ENCODE measurements around the gene ZNF560.
"Not testable (repeated sequence)": the region's sequence is repeated elsewhere in the genome, so short reads cannot be mapped to it uniquely, and the experiment has no call there.

Gene ZNF560

DNA sequence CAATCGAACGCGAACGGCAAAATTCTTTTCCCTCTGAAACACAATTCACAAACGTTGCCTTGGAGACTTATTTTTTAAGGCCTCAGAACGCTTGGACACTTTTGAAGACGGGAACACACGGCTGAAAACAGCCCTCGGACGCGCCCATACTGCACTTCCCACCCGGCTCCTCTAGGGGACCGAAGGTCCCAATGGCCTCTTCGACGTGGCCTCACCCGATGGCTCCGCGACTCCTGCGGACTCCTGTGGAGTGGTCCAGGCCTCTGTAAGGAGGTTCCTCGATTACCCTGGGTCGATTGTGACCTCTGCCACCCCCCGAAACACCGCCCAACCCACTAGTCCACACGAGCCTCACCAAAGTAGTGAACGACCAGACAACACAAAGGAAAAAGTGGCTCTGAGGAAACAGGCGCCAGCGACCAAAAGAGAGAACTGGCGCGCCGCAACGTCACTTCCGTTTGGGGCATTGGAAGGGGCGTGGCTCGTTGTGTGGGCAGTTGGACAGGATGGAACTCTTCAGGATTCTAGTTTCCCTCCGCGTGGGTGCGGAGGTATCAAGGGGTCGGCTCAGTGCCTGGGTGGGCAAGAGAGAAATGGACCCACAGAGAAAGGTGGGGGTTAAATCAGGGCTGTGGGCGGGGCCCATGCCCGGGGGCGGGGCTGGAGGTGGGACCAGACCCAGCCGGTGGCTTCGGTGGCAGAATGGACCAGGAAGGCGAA is at the start of gene ZNF560:
ZNF560 (minus strand) TSS at position 434 of the 720 bp plus-strand sequence. CDS start 23,303 bp downstream, outside the sequence.
- peak in 1 of 2 donors; percentile 20 for DNase-seq

GRCh38 chr19:9547870-9548269 is 49.5 kb upstream of the ZNF560 start:
- DNase-seq, result no peak

DNA sequence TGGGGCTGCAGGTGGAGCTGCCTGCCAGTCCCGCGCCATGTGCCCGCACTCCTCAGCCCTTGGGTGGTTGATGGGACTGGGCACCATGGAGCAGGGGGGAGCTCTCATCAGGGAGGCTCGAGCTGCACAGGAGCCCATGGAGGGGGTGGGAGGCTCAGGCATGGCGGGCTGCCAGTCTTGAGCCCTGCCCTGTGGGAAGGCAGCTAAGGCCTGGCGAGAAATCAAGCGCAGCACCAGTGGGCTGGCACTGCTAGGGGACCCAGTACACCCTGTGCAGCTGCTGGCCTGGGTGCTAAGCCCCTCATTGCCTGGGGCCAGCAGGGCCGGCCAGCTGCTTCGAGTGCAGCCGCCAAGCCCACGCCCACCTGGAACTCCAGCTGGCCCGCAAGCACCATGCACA is 42.9 kb upstream of the ZNF560 start:
- DNase-seq, result not testable (repeated sequence)

DNA sequence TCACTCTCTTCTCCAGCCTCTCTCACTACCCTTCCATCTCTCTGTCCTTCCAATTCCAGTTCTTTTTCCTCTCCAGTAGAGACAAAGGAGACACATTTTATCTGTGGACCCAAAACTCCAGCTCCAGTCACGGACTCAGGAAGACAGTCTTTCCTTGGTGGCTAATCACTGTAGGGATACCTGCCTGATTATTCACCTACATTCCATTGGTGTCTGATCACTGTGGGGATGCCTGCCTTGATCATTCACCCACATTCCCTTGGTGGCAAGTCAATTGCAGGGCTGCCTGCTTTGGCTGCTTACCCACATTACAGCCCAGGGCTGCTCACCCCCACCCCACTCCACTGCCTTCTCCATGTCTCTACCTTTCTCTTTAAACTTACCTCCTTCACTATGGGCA is 41.5 kb upstream of the ZNF560 start:
- DNase-seq, result not testable (repeated sequence)

DNA sequence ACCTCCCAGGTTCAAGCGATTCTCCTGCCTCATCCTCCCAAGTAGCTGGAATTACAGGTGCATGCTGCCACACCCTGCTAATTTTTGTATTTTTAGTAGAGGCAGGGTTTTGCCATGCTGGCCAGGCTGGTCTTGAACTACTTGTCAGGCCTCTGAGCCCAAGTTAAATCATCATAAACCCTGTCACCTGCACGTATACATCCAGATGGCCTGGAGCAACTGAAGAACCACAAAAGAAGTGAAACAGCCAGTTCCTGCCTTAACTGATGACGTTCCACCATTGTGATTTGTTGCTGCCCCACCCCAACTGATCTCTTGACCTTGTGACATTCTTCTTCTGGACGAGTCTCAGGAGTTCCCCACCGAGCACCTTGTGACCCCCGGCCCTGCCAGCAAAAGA is 40.8 kb upstream of the ZNF560 start:
- not testable (repeated sequence) for DNase-seq

DNA sequence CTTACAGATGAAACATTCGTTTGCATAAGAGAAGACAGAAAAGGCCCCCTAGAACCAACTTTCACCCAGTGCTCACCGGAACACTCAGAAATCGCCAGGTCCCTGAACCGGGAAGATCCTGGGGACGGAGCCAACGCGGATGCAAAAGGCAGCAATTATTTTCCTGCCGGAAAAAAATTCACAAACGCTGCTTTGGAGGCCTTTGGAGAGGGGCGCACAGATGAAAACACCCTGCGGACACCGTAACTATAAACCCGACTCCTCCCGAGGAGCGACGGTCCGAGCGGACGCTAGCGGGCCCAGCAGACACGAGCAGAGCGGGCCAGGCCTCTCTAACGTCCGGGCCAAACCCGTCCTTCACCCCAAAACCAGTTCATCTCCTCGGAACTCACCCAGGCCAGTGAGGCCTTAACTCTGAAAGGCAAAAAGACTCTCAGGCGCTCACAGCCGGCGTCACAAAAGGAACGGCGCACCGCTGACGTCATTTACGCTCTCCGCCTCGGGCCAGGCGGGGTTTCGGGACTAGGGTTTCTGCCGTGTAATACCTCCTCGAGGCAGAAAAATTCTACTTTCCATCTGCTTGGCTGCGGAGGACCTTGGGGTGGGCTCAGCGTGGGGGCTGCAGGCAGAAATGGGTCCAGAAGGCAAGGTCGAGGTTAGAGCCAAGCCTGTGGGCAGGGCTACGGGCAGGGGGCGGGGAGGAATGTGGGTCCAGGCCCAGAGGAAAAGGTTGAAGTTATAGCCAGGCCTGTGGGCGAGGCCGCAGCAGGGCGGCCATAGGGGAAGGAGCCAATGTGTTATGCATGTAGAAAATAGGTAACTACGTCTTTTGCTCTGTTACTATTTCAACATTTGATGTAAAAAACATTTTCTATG is 40.0 kb upstream of the ZNF560 start, which contains the start of gene ZNF426:
ZNF426 (minus strand) TSS at position 463 of the 876 bp plus-strand sequence. CDS start 2,413 bp downstream, outside the sequence.
- DNase-seq, result peak; percentile 85 to 88

DNA sequence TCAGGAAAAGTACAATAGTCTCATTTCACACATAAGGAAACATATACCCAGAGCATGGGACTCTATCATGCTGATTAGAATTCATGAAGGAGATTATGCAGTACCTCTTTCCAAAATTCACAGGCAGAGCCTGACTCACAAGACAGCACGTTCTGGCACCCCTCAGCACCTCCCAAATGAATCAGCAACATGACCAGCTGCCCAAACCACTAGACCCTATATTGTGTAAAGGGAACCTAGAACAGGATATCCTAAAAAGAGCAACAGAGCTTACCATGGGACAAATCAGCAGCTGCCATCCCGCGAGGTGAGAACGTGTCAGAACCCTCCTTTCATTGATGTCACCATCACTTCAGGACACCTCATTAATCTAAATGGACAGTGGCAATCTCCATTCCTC is 37.5 kb upstream of the ZNF560 start:
- no peak for DNase-seq

GRCh38 chr19:9531933-9532332 is 33.5 kb upstream of the ZNF560 start:
- no peak for DNase-seq

GRCh38 chr19:9528757-9529336 is 30.4 kb upstream of the ZNF560 start:
- DNase-seq, result no peak

DNA sequence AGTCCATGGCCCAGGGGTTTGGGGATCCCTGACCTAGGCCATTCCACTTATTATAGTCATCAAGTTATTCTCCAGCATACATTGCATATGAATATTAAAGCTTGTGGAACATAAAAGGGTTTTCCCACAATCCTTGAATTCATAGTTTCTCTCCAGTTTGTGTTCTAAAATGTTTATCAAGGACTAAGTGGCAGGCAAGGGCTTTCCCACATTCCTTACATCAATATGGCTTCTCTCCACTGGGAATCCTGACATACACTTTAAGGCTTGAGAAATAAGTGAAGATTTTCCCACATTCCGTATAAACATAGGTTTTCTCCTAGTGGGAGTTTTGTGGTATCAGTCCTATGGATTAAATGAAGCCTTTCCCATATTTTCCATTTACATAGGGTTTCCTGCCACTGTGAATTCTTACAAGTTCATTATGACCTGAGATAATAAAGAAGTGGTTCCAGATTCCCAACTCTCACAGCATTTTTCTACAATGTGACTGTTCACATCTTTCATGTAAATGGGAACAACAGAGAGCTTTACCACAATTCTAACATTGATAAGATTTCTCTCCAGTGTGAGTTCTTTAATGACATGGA is 25.6 kb upstream of the ZNF560 start:
- no peak for DNase-seq

DNA sequence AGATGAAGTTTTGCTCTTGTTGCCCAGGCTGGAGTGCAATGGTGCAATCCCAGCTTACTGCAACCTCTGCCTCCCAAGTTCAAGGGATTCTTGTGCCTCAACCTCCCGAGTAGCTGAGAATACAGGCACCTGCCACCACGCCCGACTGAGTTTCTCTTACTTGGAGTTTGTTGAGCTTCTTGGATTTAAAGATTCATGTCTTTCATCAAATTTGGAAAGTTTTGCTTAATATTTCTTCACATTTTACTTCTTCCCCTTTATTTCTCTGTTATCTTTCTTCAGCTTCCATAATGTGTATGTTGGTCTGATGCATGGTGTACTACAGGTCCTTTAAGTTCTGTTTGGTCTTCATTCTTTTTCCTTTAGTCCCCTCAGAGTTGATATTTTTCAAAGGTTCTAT is 8.9 kb upstream of the ZNF560 start:
- no peak for DNase-seq

GRCh38 chr19:9500796-9501195 is 2.4 kb upstream of the ZNF560 start:
- no peak for DNase-seq

DNA sequence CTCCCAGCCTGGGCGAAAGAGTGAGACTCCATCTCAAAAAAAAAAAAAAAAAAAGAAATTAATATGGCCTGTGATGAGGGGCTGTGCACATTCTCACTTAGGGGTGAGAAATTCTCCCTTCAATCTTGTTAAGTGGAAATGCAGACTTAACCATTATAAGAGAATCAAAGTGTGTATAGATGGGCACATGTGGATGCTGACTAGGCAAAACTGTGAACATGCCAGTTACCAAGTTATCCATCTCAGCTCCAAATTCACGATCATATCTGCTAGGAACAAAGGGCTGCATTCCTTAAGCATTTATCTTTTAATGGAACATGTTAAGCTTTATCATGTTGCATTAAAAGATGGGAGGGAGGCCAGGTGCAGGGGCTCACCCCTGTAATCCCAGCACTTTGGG is 4.3 kb downstream of the ZNF560 start:
- no peak for DNase-seq

DNA sequence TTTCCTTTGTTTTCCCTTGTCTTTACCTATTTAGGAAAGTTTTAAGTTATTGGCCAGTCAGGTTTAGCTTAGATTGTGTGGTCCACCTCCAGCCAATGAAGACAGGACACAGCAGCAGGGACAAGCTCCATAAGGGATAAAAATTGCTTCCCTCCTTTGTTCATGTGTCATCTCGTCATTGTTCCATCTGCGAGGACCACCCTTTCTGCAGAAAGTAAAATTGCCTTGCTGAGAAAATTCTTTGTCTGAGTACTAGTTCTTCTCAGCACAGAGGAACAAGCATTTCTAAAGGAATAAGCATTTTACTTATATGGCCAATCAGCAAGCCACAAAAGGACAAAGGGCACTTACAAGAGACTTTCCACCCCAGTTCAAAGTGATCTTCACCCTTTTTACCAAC is 11.4 kb downstream of the ZNF560 start:
- no peak for DNase-seq

- DNase-seq, result no peak
Observed at GRCh38 chr19:9485140-9485539, 13.3 kb downstream of the ZNF560 start.

DNA sequence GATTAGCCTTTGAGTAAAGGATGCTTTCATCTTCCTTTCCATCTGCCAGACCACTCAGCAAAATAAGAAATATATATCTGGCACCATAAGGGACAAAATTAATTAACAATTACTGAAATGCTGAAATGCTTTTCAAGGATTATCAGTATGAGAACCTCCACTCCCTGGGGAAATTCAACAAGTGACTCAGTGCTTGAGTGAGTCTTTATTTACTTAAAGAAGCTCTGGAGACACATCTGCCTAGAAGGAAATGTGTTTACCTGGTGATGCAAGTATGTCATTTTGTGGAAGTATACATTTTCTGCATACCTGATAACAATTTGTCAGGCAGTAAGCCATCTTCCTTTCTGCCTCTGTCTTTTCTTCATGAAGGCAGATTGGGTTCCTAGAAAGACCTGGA is 23.4 kb downstream of the ZNF560 start:
- DNase-seq, result no peak

- no peak for DNase-seq
Observed at GRCh38 chr19:9467161-9467560, 31.3 kb downstream of the ZNF560 start.

DNA sequence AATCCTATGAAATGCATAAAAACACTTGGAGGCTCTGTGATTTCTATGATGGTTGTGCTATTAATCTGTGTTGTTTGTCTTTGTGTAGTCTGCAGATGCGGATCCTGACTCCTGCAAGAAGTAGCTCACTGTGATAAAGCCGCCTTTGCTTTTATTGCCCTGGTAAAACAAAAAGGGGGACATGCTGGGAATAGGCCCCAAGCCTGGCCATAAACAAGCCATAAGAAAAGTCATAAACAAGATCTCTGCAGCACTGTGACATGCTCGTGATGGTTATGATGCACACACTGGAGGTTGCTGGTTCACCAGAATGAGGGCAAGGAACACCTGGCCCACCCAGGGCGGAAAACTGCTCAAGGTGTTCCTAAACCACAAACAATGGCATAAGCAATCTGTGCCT is 36.5 kb downstream of the ZNF560 start:
- DNase-seq, result no peak

DNA sequence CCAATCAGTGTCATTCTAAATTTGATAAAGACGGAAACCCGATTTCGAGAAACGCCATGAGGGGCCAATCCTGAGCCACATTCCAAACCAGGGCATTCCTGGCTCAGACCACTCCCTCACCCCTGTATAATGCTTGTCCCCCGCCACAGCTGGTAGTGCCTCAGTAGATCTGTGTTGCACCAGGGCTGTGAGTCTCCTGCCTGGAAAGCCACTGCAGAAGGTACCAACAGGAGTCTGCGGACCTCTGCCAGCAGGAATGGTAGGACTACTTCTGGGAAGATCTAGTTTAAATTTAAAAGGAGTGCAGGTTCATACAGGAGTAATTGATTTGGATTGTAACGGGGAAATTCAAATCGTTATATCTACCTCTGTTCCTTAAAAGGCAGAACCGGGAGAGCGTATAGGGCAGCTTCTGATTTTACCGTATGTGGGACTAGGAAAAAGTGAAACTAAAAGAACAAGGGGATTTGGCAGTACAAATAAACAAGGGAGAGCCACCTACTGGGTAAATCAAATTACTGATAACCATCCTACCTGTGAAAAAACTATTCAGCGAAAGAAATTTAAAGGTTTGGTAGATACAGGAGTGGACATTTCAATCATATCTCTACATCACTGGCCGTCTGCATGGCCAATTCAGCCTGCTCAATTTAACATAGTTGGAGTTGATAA is 42.3 kb downstream of the ZNF560 start:
- DNase-seq, result no peak

DNA sequence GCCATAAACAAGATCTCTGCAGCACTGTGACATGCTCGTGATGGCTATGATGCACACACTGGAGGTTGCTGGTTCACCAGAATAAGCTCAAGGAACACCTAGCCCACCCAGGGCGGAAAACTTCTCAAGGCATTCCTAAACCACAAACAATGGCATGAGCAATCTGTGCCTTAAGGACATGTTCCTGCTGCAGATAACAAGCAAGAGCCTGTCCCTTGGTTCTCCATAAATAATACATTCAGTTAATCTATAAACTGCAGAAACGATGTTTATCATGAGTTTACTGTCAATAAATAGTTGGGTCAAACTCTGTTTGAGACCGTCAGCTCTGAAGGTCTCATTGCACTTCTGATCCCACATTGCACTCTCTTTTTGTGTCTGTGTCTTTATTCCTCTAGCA is 44.5 kb downstream of the ZNF560 start:
- no peak for DNase-seq

GRCh38 chr19:9445037-9445436 is 53.4 kb downstream of the ZNF560 start:
- no peak for DNase-seq

DNA sequence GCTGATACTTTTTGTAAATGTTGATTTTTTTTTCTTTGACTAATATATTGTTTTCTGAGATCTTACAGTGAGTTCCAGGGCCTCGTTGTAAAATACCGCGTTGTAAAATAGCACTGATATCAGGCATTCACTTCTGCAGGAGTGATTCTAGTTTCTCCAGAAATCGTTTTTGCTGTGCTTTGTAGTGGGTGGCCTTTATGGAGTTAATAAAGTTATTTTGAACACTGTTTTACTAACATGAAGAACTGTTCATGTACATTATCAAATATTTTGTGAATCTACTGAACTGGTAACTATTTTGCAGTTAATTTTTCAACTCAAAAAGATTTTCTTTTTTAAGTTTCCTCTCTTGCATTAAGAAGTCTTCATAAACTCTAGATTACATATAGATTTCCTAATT is 62.1 kb downstream of the ZNF560 start:
- no peak for DNase-seq
